Trophoblast cell (in vitro differentiated cells and primary cell): ENCODE results near the gene MZF1.

Experiments
- DNase-seq, 2 donors: peaks; one replicate each; pipeline ENCODE4 v3.0.0-alpha.2; 2016
- H2AFZ ChIP-seq: 2 replicates; pipeline ENCODE4 v1.6.1; 2013; ENCODE audit warnings: low read length, moderate library complexity, mild to moderate bottlenecking; ENCODE audit not compliant: insufficient read depth, poor library complexity
- H2AK5ac ChIP-seq: 2 replicates; pipeline ENCODE4 v1.6.1; 2013; ENCODE audit warnings: mild to moderate bottlenecking, low read length
- H2BK120ac ChIP-seq: 2 replicates; pipeline ENCODE4 v1.6.1; 2013; ENCODE audit warnings: low read length, mild to moderate bottlenecking, moderate library complexity; ENCODE audit not compliant: insufficient read depth, poor library complexity
- H2BK12ac ChIP-seq: 2 replicates; pipeline ENCODE4 v1.6.1; 2013; ENCODE audit warnings: mild to moderate bottlenecking, low read length, moderate library complexity
- H2BK5ac ChIP-seq: 2 replicates; pipeline ENCODE4 v1.6.1; 2013; ENCODE audit warnings: low read length, low read depth, moderate library complexity, mild to moderate bottlenecking; ENCODE audit not compliant: poor library complexity
- H3K14ac ChIP-seq: 2 replicates; pipeline ENCODE4 v1.6.1; 2013; ENCODE audit warnings: mild to moderate bottlenecking, low read length
- H3K18ac ChIP-seq: 2 replicates; pipeline ENCODE4 v1.6.1; 2013; ENCODE audit warnings: mild to moderate bottlenecking, low read length
- H3K23ac ChIP-seq: 2 replicates; pipeline ENCODE4 v1.6.1; 2013; ENCODE audit warnings: low read length
- H3K27ac ChIP-seq: 2 replicates; pipeline ENCODE4 v1.5.1; 2013; ENCODE audit warnings: low read depth, mild to moderate bottlenecking, inconsistent platforms, low read length, moderate library complexity
- H3K27me3 ChIP-seq: 2 replicates; pipeline ENCODE4 v1.6.1; 2013; ENCODE audit warnings: inconsistent platforms, mild to moderate bottlenecking, low read length, moderate library complexity; ENCODE audit not compliant: insufficient read depth
- H3K36me3 ChIP-seq, 2 experiments: 1 replicate in 1 of 2; 2 replicates in 1 of 2; pipeline ENCODE4 v1.6.1; 2013; ENCODE audit warnings: low read length in 2 of 2, mild to moderate bottlenecking in 2 of 2, moderate library complexity in 1 of 2; ENCODE audit not compliant: insufficient read depth in 2 of 2, control insufficient read depth in 1 of 2
- H3K4ac ChIP-seq: 2 replicates; pipeline ENCODE4 v1.6.1; 2013; ENCODE audit warnings: low read depth, mild to moderate bottlenecking, low read length, moderate library complexity
- H3K4me1 ChIP-seq, 2 experiments: 1 replicate in 1 of 2; 2 replicates in 1 of 2; pipeline ENCODE4 v1.6.1; 2013; ENCODE audit warnings: low read length in 2 of 2, mild to moderate bottlenecking in 2 of 2, moderate library complexity in 1 of 2; ENCODE audit not compliant: insufficient read depth in 2 of 2, control insufficient read depth in 1 of 2
- H3K4me2 ChIP-seq: 2 replicates; pipeline ENCODE4 v1.6.1; 2013; ENCODE audit warnings: inconsistent platforms, mild to moderate bottlenecking, low read length, moderate library complexity
- H3K4me3 ChIP-seq: 2 replicates; pipeline ENCODE4 v1.5.1; 2013; ENCODE audit warnings: mild to moderate bottlenecking, low read depth, low read length, inconsistent platforms
- H3K79me1 ChIP-seq: one replicate; pipeline ENCODE4 v1.6.1; 2013; ENCODE audit warnings: low read length
- H3K79me2 ChIP-seq: 2 replicates; pipeline ENCODE4 v1.6.1; 2013; ENCODE audit warnings: low read length, mild to moderate bottlenecking; ENCODE audit not compliant: control insufficient read depth, insufficient read depth, poor library complexity
- H3K9ac ChIP-seq: 2 replicates; pipeline ENCODE4 v1.6.1; 2013; ENCODE audit warnings: mild to moderate bottlenecking, low read length
- H3K9me3 ChIP-seq: 2 replicates; pipeline ENCODE4 v1.6.1; 2013; ENCODE audit warnings: low read depth, mild to moderate bottlenecking, control low read depth, inconsistent platforms, low read length; ENCODE audit not compliant: insufficient read depth
- H4K12ac ChIP-seq: 2 replicates; pipeline ENCODE4 v1.6.1; 2013; ENCODE audit warnings: low read depth, mild to moderate bottlenecking, low read length, moderate library complexity
- H4K8ac ChIP-seq: 2 replicates; pipeline ENCODE4 v1.6.1; 2013; ENCODE audit warnings: low read depth, mild to moderate bottlenecking, low read length, moderate library complexity
- H4K91ac ChIP-seq: one replicate; pipeline ENCODE4 v1.6.1; 2013; ENCODE audit warnings: low read depth, mild to moderate bottlenecking, low read length, moderate library complexity
- WGBS: extraction: QIAGEN DNeasy Blood & Tissue Kit; methylation state at CpG from one replicate; pipeline ENCODE4 v1.1.7; 2013; ENCODE audit warnings: missing lambda C conversion rate; ENCODE audit not compliant: insufficient read length, insufficient coverage; ENCODE audit errors: extremely low coverage; 5-methylcytosine and 5-hydroxymethylcytosine counted together

Gene MZF1

DNA sequence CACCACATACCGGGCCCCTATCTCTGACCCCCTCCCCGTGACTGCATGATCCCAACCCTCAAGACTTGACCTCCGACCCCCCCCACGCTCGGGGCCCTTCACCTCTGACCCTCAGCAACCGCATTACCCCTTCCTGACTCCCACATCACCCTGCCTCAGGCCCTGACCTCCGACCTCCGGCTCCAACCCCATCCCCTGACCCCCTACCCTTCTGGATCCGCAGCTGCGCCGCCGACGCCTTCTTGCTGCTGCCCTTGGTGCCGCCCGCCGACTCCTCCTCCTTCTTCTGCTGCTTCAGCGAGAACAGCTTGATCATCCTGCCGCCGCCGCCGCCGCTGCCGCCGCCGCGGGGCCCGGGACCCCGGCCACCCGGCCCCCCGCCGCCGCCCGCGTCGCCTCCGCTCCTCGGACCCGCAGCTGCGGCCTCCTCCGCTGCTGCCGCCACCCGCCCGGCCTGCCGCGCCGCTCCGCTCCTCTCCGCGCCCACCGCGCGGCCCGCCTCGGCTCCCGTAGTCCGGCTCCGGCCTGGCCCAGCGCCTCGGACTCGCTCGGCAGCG is 15.0 kb downstream of the MZF1 start, which contains the start of gene UBE2M:
TSS of gene UBE2M (minus strand) at position 546 of the 557 bp plus-strand sequence. CDS start at position 316, 230 bp downstream.
- Histone ChIP-seq H3K23ac (no peak within 1 kb of the TSS), H3K79me1 (peaks cover 26% of the 10 kb centered on the region), H2BK120ac (peak within 1 kb of the TSS; percentile 96), H2AK5ac (peak within 1 kb of the TSS; percentile 98), H4K12ac (peak within 1 kb of the TSS; percentile 99), H2AFZ (peak within 1 kb of the TSS; percentile 97), H3K27me3 (peaks cover 14% of the 10 kb centered on the region), H2BK5ac (peak within 1 kb of the TSS; percentile 99), H3K14ac (peak within 1 kb of the TSS; percentile 100), H3K4me1 (peaks cover 27 to 42% of the 10 kb centered on the region in 2 experiments), H3K18ac (peak within 1 kb of the TSS; percentile 100), H3K27ac (peak within 1 kb of the TSS; percentile 100), H3K9me3 (peaks cover 12% of the 10 kb centered on the region), H3K9ac (peak within 1 kb of the TSS; percentile 99), H4K8ac (peak within 1 kb of the TSS; percentile 99), H2BK12ac (no peak within 1 kb of the TSS), H3K4ac (peak within 1 kb of the TSS; percentile 97), H4K91ac (peak within 1 kb of the TSS; percentile 99), H3K4me2 (peak within 1 kb of the TSS; percentile 92), H3K36me3 (peaks cover 24% of the 10 kb centered on the region in 2 experiments), H3K4me3 (peak within 1 kb of the TSS; percentile 89), H3K79me2 (peaks cover 27% of the 10 kb centered on the region)
- no CpG with 5 or more reads among the region's 62 CpGs for WGBS
- peak in 1 of 2 donors; percentile 59 for DNase-seq

DNA sequence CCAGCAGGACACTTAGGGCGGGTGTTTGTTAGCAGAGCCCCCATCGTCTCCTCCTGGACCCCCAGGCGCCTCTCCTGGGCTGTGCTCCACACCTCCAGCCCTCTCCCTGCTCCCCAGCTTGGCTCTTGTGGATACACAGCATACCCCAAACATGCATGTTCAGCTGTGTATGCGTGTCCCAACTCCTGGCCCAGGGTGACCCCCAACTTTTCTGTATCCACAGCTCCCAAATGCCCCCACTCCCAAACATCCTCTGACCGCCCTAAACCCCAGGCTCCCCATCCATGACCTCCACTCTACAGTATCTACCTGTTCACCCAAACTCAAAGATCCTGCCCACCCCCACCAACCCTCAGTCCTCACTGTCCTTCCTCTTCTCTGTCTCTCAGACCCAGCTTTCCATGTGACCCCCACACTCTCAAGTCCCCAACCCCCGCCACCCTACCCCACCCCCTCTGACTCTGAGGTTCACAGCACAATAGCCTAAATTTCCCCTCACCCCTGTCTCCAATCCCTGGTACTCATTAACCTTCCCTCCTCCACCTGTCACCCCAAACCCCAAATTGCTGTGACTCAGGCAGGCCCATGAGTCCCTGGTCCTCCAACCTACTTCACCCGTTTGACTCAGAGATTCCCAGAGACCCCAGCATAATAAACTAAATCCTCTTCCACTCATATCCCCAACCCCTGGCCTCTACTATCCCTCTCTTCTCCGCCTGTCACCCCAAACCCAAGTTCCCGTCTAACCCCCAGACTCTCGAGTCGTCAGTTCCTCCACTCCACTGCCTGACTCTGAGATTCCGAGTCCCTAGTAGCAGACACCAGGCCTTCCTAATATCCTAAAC is 15.7 kb downstream of the MZF1 start:
- DNase-seq, result no peak
- Histone ChIP-seq H2BK5ac (peak overlapping the region; percentile 60), H3K27me3 (peaks cover 7% of the 10 kb centered on the region), H2BK120ac (peak overlapping the region; percentile 48), H4K8ac (peak overlapping the region; percentile 48), H3K9me3 (peaks cover 6% of the 10 kb centered on the region), H3K4me1 (peaks cover 24 to 35% of the 10 kb centered on the region in 2 experiments), H3K79me2 (peaks cover 27% of the 10 kb centered on the region), H3K79me1 (peaks cover 26% of the 10 kb centered on the region), H4K91ac (peak overlapping the region; percentile 99), H3K23ac (no peak overlapping the region), H3K27ac (peak overlapping the region; percentile 100), H3K4ac (peak overlapping the region; percentile 73), H3K14ac (peak overlapping the region; percentile 96), H2BK12ac (no peak overlapping the region), H3K9ac (peak overlapping the region; percentile 96), H3K18ac (peak overlapping the region; percentile 83), H4K12ac (no peak overlapping the region), H2AK5ac (peak overlapping the region; percentile 75), H3K4me2 (peak overlapping the region; percentile 86), H2AFZ (no peak overlapping the region), H3K4me3 (peak overlapping the region; percentile 89), H3K36me3 (peaks cover 26 to 27% of the 10 kb centered on the region in 2 experiments)
- no CpG with 5 or more reads among the region's 12 CpGs for WGBS

DNA sequence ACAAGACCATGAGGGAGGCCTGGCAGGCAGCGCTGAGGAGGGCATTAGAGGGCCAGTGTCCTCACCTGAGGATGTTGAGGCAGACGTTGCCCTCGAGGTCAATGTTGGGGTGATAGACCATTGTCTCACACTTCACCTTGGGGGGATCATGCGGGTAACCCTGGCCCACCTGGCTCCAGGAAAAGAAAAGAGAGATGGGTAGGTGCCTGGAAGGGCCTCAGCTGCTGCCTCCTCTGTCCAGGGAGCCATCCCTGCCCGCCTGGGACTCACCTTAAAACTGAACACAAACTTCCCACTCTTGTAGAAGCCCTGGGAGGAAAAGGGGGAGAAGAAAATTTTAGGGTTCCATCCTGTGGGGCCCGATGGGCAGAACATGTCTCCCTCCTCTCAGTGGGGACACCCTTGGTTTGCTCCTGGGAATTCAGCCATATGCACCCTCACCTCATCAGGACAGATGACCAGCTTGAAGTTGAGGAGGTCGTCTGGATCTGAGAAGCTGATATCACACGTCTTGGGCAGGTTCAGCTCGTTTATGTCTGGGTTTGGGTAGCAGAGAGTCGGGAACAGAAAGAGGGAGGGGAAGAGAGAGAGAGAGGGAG is 16.4 kb downstream of the MZF1 start:
- H2AK5ac ChIP-seq, result no peak overlapping the region
- no CpG with 5 or more reads among the region's 10 CpGs for WGBS

DNA sequence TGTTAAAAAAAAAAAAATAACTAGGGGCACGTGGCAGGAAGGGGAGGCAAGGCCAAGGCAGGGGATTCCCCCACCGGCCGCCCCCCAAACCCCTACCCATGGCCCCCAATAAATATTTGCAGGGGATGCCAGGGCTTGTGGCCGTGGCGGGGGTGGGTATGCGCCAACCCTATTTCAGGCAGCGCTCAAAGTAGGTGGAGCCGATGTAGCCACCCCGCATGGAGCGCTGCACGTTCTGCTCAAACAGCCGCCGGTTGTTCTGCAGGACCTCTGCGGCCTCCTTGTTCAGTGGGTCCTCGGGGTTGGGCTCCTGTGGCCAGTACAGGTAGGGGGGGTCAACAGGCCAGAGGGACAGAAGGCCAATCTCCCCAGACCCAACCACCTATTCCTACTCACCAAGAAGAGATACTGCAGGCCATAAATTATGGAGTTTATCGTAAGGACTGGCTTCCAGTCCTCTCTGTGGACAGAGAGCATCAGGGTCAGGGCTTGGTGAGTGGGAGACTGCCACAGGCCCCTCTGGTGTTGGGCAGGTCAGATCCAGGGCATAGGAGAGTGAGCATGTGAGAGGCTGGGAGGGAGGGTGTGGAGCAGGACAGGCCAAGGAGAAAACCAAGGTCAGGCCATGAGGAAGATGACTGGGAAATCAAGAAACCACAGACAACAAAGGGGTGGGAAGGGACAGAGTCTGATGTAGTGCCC is 17.1 kb downstream of the MZF1 start:
- Histone ChIP-seq H2BK12ac (no peak overlapping the region), H3K79me2 (peaks cover 27% of the 10 kb centered on the region), H3K14ac (no peak overlapping the region), H3K79me1 (peaks cover 26% of the 10 kb centered on the region), H2BK5ac (no peak overlapping the region), H3K9me3 (no peaks in the 10 kb centered on the region), H2AK5ac (no peak overlapping the region), H3K4ac (peak overlapping the region; percentile 31), H3K18ac (no peak overlapping the region), H3K9ac (no peak overlapping the region), H4K8ac (no peak overlapping the region), H3K4me2 (no peak overlapping the region), H4K12ac (peak overlapping the region; percentile 57), H3K27me3 (no peaks in the 10 kb centered on the region), H3K4me1 (peaks cover 21 to 29% of the 10 kb centered on the region in 2 experiments), H3K23ac (no peak overlapping the region), H3K27ac (no peak overlapping the region), H3K4me3 (no peak overlapping the region), H2AFZ (no peak overlapping the region), H4K91ac (no peak overlapping the region), H3K36me3 (peaks cover 39 to 40% of the 10 kb centered on the region in 2 experiments), H2BK120ac (no peak overlapping the region)
- no CpG with 5 or more reads among the region's 16 CpGs for WGBS
- DNase-seq, result no peak

More for the DNA sequence above, 16.4 kb downstream of the MZF1 start:
- Histone ChIP-seq H3K4me2 (peak overlapping the region; percentile 86), H4K91ac (no peak overlapping the region), H3K4me3 (no peak overlapping the region), H3K9me3 (no peaks in the 10 kb centered on the region), H3K79me2 (peaks cover 27% of the 10 kb centered on the region), H2AFZ (no peak overlapping the region), H3K4me1 (peaks cover 21 to 29% of the 10 kb centered on the region in 2 experiments), H4K12ac (no peak overlapping the region), H2BK120ac (no peak overlapping the region), H2BK12ac (no peak overlapping the region), H4K8ac (no peak overlapping the region), H3K23ac (no peak overlapping the region), H3K27ac (no peak overlapping the region), H2BK5ac (no peak overlapping the region), H3K18ac (no peak overlapping the region), H3K9ac (peak overlapping the region; percentile 30), H3K4ac (peak overlapping the region; percentile 73), H3K79me1 (peaks cover 26% of the 10 kb centered on the region), H3K27me3 (no peaks in the 10 kb centered on the region), H3K14ac (no peak overlapping the region), H3K36me3 (peaks cover 32 to 33% of the 10 kb centered on the region in 2 experiments)
- DNase-seq, result no peak
